NCI-H1105 treated with DMSO at 0.1 percent for 48 hours (cell line): ENCODE data around the gene SH3TC1.
A peak's percentile ranks its signal among the peaks of the same experiment; 100 is the strongest.

Experiments
- DNase-seq: peaks from one replicate; lab custom pipeline; 2025; lab: John Stamatoyannopoulos, UW

Gene SH3TC1

DNA sequence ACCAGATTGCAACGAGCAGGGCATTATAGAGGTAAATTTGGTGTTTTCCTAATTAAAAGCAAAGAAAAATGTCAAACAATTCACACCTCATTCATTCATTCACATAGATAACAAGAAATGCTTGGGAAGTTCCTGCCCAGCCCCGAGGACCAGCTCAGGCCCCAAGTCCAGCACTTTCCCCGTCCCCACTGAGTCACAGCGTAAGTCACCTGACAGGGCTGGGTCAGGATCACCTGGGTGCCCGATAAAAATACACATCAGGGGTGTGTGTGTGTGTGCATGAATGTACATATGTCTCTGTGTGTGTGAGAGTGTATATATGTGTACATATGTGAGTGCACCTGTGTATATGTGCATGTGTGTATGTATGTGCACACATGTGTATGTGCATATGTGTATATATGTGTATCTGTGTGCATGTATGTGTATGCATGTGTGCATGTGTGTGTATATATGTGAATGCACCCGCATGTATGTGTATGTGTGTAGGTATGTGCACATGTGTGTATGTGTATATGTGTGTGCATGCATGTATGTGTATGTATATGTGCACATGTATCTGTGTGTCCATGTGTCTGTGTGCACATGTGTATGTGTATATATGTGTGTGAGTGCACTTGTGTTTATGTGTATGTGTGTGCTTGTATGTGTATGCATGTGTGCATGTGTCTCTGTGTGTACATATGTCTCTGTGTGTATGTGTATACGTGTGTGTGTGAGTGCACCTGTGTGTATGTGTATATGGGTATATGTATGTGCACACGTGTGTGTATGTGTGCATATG lies 18.6 kb upstream of the SH3TC1 start:
- no peak for DNase-seq

DNA sequence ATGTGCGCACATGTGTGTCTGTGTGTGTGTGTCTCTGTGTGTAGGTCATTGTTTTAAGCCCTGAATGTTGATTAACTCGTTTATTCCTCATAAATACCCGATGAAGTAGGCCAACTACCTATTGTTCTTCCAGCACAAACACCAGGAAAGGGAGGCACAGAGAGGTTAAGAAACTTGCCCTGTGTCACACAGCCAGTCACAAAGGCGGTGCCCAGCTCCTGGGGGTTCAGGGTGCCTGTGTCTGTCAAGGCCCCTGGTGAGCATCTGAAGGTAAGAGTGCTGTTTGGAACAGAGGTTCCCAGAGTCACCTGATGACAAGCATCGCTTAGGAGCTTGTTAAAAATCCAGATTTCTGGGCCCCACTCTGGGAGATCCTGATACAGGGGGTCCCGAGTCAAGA lies 18.0 kb upstream of the SH3TC1 start:
- no peak for DNase-seq

DNA sequence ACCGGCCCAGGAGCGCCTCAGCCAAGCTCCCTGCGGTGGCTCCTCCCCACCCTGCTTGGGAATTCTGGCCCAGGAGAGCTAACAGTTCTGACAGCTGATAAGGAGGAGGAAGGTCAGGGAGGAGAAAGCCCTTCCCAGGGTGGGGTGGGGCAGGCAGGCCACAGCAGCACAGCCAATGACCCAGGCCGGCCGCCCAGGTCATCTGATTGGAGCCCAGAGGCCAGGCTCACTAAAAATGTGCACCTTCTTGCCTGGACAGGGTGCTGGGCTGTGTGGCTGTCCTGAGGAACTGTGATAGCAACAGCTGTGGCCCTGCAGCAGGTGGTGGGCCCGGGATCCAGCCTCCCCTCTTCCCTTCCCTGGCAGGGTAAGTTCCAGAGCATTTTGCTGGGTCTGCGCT lies 17.2 kb upstream of the SH3TC1 start:
- DNase-seq = no peak

DNA sequence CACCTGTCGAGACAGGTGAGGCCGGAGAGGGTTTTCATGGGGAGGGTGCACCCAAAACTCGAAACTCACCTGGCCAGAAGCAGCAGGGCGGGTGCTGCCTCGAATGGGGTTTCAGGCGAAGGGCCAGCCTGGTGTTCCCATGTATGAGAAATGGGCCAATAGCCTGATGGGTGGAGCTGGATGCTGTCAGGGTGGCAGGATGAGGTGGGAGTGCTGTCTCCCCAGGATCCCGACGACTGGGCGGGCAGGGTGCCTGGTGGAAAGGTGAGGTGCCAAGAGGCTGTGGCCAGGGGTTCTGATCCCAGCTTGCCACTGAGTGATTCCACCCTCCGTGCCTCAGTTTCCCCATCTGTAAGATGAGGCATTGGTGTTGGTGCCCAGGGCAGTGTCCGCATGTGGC lies 16.8 kb upstream of the SH3TC1 start:
- DNase-seq = no peak

DNA sequence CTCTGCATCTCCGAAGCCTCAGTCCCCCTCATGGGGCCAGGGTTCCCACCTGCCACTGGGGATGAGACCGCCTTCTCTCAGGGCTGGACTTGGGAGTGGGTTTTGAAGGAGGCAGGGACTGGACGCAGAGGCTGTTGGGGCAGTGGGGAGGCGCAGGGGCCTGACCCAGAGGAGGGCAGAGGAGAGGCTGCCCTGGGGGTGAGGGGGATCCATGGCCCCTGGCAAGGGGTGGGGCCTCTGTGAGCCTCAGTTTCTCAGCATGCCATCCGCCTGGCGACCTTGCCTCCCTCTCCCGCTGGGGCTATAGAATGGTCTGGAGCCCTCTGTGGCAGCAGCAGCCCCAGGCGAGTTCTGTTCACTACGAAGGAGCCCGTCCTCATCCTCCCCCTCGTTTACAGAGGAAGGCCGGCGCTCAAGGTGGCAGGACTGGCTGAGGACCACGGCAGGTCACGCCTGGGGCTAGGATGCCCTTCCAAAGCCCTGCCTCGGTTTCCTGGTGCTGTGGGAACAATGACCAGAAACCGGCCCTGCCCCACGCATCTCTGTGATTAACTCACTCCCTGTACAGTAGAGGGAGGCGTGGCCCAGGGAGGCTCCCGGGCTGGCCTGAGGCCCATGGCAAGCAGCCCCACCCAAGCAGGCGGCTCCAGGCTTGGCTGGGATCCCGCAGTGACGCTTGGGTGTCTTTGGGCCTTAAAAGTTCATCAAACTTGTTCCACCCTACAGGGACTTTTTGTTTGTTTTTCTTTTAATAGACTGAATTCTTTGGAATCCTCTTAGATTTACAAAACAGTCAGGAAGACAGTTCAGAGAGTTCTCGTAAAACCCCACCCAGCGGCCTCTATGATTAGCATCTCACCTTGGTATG lies 16.0 kb upstream of the SH3TC1 start:
- no peak for DNase-seq

DNA sequence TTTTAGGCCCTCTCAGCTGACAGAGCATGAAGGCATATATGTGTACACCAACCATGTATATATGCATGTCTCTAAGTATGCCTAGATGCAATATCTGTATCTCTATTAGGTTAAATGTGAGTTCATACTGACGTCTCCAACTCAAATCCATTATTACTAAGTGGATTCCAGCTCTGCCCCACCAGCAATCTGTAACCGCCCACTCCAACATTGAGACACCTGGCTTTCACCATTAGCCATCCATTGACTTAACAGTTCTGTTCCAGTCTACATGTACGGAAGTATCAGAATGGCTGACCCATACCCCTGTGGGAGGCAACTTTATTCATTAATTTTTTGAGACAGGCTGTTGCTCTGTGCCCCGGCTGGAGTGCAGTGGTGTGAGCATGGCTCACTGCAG lies 15.0 kb upstream of the SH3TC1 start:
- no peak for DNase-seq

DNA sequence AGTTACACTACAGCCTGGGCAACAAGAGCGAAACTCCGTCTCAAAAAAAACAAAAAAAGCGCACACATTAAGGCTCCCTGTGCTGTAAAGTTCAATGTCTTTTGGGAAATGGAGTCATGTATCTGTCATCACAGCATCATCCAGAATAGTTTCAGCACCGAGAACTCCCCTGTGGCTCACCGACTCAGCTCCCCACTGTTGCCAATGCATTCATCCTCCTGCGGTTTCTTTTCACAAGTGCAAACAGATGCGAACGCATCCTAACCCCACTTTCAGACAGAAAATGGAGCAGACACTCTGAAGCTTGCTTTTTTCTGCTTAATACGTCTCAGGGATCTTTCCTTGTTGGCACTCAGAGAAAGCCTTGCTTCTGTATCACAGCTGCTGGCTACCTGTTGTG lies 13.8 kb upstream of the SH3TC1 start:
- no peak for DNase-seq

DNA sequence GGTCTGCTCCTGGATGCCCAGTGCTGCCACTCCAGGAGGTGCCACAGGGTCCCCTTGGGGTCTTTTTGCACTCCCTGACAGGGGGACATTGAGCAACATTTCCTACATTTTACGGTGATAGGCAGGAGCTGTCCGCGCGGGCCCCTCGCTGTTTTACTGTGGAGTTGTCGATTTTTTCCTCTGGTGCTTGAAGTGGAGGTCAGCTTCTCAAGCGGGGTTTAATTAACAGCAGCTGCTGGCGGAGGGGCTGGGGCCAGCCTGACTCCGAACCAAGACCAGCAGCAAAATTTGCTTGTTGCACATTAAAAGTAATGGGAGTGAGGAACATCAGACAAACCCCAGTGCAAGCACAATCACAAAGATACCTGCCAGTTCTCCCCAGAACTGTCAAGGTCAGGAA lies 13.2 kb upstream of the SH3TC1 start:
- no peak for DNase-seq

DNA sequence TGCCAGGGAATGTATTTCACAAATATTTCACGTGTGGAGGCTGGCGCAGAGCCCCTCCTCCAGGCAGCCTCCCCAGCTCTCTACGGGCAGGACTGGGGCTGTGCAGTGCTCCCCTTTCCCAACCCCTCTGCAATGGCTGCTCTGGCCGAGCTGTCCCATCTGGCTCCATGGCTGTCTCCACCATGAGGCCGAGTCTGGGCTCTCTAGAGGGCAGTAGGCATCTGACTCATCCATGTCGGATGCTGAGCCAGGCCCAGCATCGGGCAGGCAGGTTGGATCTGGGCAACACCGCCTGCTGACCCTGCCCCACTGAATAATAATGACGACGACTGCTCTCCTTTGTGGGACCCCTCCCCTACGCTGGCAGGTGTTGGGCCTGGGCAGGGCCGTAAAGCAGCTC lies 11.0 kb upstream of the SH3TC1 start:
- no peak for DNase-seq

DNA sequence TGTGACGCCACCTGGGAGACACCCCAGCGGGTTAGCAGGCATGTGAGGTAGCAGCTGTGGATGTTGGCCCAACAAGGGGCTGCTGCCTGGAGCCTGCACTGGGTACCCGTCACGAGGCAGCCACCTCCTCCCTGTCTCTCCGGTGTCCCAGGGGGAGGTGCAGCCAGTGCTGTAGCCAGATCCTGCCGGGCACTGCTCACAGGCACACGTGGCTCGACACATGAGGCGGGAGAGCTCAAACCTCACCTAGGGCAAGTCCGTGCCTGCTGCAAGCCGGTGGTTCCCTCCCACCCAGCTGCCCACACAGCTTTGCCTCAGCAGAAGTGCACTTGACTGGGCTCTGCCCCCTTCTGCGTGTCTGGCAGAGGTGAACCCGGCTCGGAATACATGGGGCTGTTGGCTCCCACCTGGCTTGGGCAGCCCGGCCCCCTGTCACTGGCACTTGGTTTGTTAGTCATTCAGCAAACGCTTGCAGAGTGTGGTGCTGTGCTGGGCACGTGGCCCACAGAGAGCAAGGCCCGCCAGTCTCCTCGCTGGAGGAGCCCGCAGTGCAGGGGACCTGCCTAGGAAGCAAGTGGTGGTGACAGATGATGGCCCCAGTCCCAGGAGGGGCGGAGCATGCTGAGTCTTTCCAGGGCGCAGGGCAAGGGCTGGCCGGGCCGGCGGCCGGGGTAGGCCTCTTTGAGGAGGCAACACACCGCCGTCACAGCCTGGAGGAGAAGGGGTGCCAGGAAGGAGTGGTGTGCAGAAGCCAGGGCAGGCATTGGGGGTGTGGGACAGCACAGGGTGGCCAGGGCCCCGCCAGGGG lies 10.1 kb upstream of the SH3TC1 start:
- peak; percentile 93 for DNase-seq

DNA sequence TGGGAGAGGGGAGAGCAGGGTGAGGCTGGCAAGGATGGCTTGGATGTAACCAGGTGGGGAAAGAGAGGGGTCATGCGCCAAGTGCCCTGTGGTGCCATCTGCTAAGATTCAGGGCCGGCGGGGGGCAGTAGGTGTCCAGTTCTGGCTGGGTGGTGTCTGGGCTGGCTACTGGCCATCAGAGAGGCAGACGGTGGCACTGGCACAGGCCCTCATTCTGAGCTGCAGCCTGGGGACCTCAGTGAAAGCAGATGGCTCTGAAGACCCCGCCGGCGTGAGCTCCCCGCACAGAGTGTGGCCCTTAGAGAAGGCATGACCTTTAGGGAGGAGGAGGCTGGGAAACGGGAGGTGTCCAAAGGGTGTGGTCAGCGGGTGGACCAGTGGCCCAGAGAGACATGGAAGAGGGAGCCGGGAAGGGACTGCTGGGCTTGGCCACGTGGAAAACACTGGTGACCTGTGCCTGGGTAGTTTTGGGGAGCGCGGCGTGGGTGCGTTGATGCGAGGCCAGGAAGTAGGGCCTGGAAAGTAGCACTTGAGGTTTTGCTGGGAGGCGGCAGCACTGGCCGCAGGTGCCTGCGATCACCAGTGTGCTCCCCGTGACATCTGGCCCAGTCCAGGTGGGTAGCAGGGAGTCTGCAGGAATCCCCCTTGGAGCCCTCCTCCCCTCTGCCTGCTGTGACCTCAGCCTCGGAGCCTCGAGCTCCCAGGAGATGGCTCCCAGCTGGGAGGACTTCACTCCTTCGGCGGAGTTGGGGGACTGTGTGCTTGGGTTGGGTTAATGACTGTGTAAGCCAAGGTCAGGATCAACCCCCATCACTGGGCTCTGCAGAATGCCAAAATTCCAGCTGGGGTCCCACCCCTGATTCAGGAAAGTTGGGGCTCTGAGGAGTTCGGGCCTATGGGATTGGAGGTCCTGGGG lies 9.3 kb upstream of the SH3TC1 start:
- no peak for DNase-seq

DNA sequence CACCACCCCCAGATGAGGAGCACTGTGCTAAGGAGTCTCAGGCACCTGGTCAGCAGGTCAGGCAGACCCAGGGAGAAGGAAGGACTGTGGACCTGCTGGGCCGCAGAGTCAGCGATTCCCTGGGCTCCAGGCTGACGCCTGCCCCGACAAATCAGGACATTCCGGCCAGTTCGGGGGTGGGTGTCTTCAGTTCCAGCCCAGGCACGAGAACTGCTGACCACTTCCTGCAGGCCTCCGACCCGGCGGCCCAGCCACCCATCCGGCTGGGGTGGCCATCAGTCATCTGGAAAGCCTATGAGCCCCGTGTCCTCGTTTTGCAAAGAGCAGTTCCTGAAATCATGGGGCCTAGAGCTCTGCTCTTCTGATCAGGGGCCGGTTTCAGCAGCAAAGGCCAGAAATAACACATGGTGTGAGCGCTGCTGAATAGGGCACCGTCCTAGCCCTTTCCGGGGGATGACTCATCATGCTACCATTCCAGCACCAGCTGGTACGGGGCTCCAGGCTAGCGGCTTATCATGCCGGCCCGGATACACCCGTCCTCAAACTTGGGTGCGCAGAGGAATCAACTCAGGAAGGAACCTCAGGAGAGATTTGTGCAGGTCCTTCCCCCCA lies 7.8 kb upstream of the SH3TC1 start:
- DNase-seq = no peak

DNA sequence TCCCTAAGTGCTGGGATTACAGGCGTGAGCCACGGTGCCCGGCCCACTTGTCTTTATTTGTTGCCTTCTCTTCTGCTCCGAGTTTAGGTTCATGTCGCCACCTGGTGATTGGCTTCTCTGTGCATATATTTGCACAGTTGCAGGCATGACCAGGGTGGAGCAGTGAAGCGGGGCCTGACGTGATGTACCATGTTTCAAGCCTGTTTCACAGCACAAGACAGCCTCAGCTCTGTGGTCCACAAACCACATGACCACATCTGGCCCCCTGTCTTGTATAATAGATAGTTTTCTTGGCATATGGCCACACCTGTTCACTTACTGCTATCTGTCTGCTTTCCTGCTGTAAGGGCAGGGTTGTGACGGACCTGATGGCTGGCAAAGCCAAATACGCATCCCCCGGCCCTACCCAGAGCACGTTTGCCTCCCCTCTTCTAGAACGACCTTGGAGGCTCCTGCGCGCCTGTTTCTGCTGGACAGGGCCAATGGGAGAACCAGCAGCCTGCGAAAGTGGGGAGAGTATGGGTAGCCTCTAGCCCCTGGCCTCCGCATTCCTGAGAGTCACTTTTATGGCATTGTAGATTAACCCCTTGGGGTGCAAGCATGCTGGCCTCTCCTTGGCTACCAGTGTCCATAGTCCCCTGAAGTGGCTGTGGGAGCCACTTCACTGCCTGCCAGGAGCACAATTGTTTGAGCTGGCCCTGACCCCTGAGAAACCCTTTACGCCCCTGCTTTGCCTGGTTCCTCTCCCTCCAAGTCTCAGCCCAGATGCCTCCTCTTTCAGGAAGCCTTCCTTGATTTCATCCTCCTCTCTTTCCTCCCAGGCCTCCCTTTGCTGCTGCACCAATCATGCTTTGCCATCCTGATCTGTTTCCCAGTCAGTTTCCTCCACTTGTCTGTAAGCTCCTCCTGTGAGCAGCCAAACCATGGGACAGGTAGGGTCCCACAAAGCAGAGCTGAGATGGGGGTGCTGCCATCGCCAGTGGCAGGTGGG lies 6.0 kb upstream of the SH3TC1 start:
- DNase-seq = peak; percentile 4

DNA sequence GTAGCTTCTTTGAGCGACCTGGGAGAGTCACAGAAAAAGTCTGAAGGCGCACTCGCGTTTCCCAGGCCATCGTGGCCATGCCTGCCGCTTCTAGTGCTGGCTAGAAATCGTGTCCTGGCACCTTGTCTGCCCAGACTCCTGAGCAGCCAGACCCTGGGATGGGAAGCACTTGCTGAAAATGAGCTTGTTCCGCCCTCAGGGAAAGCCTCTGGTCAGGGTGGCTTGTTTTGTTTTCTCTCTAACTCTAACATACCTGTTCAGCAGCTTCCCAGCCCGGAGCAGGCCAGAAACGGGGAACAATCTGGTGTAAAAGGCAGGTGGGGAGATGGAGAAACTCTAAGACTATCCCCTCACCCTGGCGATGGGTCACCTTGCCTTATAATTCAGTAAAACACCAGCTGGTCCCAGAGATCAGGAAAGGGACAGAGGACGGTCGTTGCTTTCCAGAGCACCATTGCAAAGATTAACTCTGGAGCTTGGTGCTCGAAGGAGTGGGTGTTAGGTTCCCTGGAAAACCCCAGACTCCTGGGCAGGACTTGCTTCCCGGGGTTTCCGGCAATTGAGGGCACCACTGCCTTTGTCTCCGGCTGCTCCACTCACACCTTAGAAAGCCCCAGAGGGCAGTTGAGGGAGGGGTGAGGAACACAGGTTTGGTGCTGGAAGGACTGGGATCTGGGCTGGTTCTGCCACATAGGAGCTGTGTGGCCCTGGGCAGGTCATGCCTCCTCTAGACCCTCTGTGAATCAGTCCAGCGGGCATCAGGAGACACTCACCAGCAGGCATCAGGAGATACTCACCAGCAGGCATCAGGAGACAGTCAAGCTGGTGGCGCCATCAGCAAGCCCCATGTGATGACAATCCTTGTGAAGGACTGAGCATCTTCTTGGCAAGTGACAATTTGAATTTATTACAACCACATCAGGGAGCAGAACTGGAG lies 4.5 kb upstream of the SH3TC1 start:
- DNase-seq = no peak

DNA sequence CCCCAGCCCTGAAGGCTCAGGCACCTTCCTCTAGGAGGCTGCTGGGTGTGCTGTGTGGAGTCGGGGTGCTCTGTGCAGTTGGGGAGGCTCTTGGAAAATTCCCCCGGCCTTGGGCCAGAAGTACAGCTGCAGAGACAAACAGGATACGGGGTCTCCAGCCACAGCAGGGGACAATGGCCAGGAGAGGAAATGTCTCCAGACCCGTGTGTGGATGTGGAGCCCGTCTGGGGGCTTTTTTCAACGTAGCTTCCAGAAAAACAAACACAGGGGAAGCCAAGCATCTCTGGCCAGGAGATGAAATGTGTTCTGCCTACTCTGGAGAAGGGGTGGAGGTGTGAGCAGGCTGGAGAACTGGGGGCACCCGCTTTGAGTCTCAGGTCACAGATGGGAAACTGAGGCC lies 3.7 kb upstream of the SH3TC1 start:
- DNase-seq = no peak

DNA sequence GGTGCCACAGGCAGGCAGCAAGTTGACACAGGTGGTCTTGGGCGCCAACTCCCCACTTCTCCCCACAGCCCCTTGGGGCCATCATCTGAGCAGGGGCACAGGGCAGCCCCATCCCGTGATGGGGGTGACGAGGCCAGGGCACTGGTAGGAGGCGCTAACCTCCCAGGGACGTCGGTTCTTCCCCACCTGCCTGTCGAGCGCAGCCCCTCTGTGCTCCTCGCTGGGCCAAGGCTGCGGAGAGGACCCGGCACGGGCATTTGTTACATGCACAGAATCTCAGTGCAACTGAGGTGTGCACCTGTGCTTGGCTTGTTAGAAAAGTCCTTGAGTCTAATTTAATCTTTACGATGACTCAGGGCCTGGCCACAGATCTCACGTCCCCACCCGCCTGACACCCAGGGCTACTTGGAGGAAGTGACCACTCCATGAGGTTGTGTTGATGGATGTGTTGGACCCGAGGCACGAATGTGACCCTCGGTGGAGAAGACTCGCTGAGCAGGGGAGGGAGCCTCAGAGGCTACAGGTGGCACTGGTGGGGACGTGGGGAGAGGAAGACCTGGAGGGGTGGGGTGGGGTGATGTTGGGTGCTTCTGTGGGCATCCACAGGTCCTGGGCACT lies 3.1 kb upstream of the SH3TC1 start:
- DNase-seq = no peak

DNA sequence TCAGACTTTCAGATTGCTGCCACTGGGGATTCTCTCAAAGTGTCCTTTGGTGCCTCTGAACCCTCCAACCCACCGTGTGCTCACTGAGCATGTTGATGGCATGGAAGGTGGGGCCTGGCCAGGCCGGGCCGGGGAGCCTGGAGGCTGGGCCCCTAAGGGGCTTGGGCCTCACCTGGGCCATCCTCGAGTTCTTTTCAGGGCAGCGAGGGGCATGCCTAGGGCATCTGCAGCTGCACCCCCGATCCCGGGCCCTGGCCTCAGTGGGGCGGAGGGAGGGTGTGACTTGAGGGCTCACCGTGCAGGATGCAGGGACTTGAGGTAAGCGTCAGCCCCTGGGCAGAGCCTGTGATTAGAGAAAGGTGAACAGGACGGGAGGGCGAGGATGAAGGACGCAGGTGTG lies 1.6 kb upstream of the SH3TC1 start:
- DNase-seq = no peak

DNA sequence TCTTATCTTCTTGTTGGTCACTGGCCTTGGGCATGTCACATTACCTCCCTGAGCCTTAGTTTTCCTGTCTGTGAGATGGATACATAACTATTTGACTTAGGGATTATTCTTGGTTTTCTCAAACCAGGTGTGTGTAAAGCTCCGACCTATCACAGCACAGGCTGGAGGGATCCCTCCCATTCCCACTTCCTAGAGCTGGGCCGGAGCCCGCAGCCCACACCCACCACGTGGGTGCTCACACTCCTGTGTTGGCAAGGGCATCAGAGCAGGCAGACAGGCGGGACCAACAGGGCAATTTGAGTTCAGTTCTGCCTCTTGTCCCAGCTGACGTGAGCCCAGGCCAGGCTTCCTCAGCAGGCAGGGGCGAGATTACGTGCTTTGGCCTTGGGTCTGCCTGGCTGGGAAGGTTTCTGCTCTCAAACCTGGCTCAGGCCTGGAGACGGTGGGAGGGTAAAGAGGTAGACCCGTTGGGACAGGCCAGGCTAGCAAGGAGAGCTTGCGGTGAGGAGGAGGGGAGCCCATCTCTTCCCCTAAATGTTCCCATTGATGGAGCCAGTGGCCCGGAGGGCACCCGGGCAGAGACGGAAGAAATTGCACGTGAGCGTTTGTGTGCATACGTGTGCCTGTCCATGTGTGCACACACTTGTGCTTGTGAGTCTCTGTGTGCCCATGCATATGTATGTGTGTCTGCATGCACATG lies 734 bp upstream of the SH3TC1 start:
- DNase-seq = no peak
